ENCODE results near the gene MYO1E.

MYO1E gene

GRCh38 chr15:59268168-59268851 lies 104.4 kb downstream of the MYO1E start:
- H3K36me3 ChIP-seq (ENCODE audit: insufficient read depth, low read length), result peaks cover 9% of the 10 kb centered on the region
- no peaks in the 10 kb centered on the region for H3K9me3 ChIP-seq (replicated peaks; ENCODE audit: low read length)
- H3K27me3 ChIP-seq (ENCODE audit: control insufficient read depth, insufficient read depth, low read length), result no peaks in the 10 kb centered on the region
- no peak overlapping the region for H3K4me3 ChIP-seq (ENCODE audit: low read length)
- H3K4me2 ChIP-seq (ENCODE audit: low read length), result peak overlapping the region; percentile 19
- H3K4me1 ChIP-seq (ENCODE audit: control insufficient read depth, insufficient read depth, low read length), result peaks cover 10% of the 10 kb centered on the region
- no peak overlapping the region for H3K9ac ChIP-seq (ENCODE audit: low read depth, low read length)

GRCh38 chr15:59266028-59266427 lies 106.6 kb downstream of the MYO1E start:
- Histone ChIP-seq H3K9me3 (replicated peaks; ENCODE audit: low read length) (no peaks in the 10 kb centered on the region), H3K4me1 (ENCODE audit: control insufficient read depth, insufficient read depth, low read length) (peaks cover 10% of the 10 kb centered on the region), H3K36me3 (ENCODE audit: insufficient read depth, low read length) (peaks cover 4% of the 10 kb centered on the region), H3K4me2 (ENCODE audit: low read length) (no peak overlapping the region), H3K4me3 (ENCODE audit: low read length) (no peak overlapping the region), H3K9ac (ENCODE audit: low read depth, low read length) (no peak overlapping the region), H3K27me3 (ENCODE audit: control insufficient read depth, insufficient read depth, low read length) (no peaks in the 10 kb centered on the region)

- H3K36me3 ChIP-seq (ENCODE audit: insufficient read depth, low read length), result peaks cover 18% of the 10 kb centered on the region
- no peak overlapping the region for H3K4me2 ChIP-seq (ENCODE audit: low read length)
- H3K9ac ChIP-seq (ENCODE audit: low read depth, low read length), result no peak overlapping the region
- no peaks in the 10 kb centered on the region for H3K4me1 ChIP-seq (ENCODE audit: control insufficient read depth, insufficient read depth, low read length)
- no peaks in the 10 kb centered on the region for H3K27me3 ChIP-seq (ENCODE audit: control insufficient read depth, insufficient read depth, low read length)
- no peaks in the 10 kb centered on the region for H3K9me3 ChIP-seq (replicated peaks; ENCODE audit: low read length)
- H3K4me3 ChIP-seq (ENCODE audit: low read length), result no peak overlapping the region
Measured at GRCh38 chr15:59262316-59262715, 110.4 kb downstream of the MYO1E start.

GRCh38 chr15:59260090-59260489 lies 112.6 kb downstream of the MYO1E start:
- Histone ChIP-seq H3K4me1 (ENCODE audit: control insufficient read depth, insufficient read depth, low read length) (no peaks in the 10 kb centered on the region), H3K4me3 (ENCODE audit: low read length) (no peak overlapping the region), H3K4me2 (ENCODE audit: low read length) (no peak overlapping the region), H3K36me3 (ENCODE audit: insufficient read depth, low read length) (peaks cover 30% of the 10 kb centered on the region), H3K27me3 (ENCODE audit: control insufficient read depth, insufficient read depth, low read length) (no peaks in the 10 kb centered on the region), H3K9me3 (replicated peaks; ENCODE audit: low read length) (no peaks in the 10 kb centered on the region), H3K9ac (ENCODE audit: low read depth, low read length) (no peak overlapping the region)

GRCh38 chr15:59259137-59259943 lies 113.3 kb downstream of the MYO1E start:
- Histone ChIP-seq H3K9me3 (replicated peaks; ENCODE audit: low read length) (no peaks in the 10 kb centered on the region), H3K4me1 (ENCODE audit: control insufficient read depth, insufficient read depth, low read length) (no peaks in the 10 kb centered on the region), H3K36me3 (ENCODE audit: insufficient read depth, low read length) (peaks cover 37% of the 10 kb centered on the region), H3K4me3 (ENCODE audit: low read length) (no peak overlapping the region), H3K9ac (ENCODE audit: low read depth, low read length) (no peak overlapping the region), H3K4me2 (ENCODE audit: low read length) (no peak overlapping the region), H3K27me3 (ENCODE audit: control insufficient read depth, insufficient read depth, low read length) (no peaks in the 10 kb centered on the region)

- H3K9me3 ChIP-seq (replicated peaks; ENCODE audit: low read length), result no peaks in the 10 kb centered on the region
- H3K36me3 ChIP-seq (ENCODE audit: insufficient read depth, low read length), result peaks cover 35% of the 10 kb centered on the region
- H3K4me2 ChIP-seq (ENCODE audit: low read length), result no peak overlapping the region
- H3K4me3 ChIP-seq (ENCODE audit: low read length), result no peak overlapping the region
- H3K9ac ChIP-seq (ENCODE audit: low read depth, low read length), result no peak overlapping the region
- H3K27me3 ChIP-seq (ENCODE audit: control insufficient read depth, insufficient read depth, low read length), result no peaks in the 10 kb centered on the region
- H3K4me1 ChIP-seq (ENCODE audit: control insufficient read depth, insufficient read depth, low read length), result no peaks in the 10 kb centered on the region
Measured at GRCh38 chr15:59258317-59258716, 114.4 kb downstream of the MYO1E start.

GRCh38 chr15:59257140-59257539 lies 115.5 kb downstream of the MYO1E start:
- Histone ChIP-seq H3K4me1 (ENCODE audit: control insufficient read depth, insufficient read depth, low read length) (no peaks in the 10 kb centered on the region), H3K9me3 (replicated peaks; ENCODE audit: low read length) (no peaks in the 10 kb centered on the region), H3K4me3 (ENCODE audit: low read length) (no peak overlapping the region), H3K27me3 (ENCODE audit: control insufficient read depth, insufficient read depth, low read length) (no peaks in the 10 kb centered on the region), H3K36me3 (ENCODE audit: insufficient read depth, low read length) (peaks cover 35% of the 10 kb centered on the region), H3K4me2 (ENCODE audit: low read length) (no peak overlapping the region), H3K9ac (ENCODE audit: low read depth, low read length) (no peak overlapping the region)

- Histone ChIP-seq H3K4me2 (ENCODE audit: low read length) (no peak overlapping the region), H3K4me1 (ENCODE audit: control insufficient read depth, insufficient read depth, low read length) (no peaks in the 10 kb centered on the region), H3K9me3 (replicated peaks; ENCODE audit: low read length) (no peaks in the 10 kb centered on the region), H3K36me3 (ENCODE audit: insufficient read depth, low read length) (peaks cover 35% of the 10 kb centered on the region), H3K27me3 (ENCODE audit: control insufficient read depth, insufficient read depth, low read length) (no peaks in the 10 kb centered on the region), H3K9ac (ENCODE audit: low read depth, low read length) (no peak overlapping the region), H3K4me3 (ENCODE audit: low read length) (no peak overlapping the region)
Measured at GRCh38 chr15:59256482-59256881, 116.2 kb downstream of the MYO1E start.

GRCh38 chr15:59255680-59256336 lies 116.9 kb downstream of the MYO1E start:
- Histone ChIP-seq H3K27me3 (ENCODE audit: control insufficient read depth, insufficient read depth, low read length) (no peaks in the 10 kb centered on the region), H3K4me3 (ENCODE audit: low read length) (no peak overlapping the region), H3K9ac (ENCODE audit: low read depth, low read length) (no peak overlapping the region), H3K36me3 (ENCODE audit: insufficient read depth, low read length) (peaks cover 35% of the 10 kb centered on the region), H3K9me3 (replicated peaks; ENCODE audit: low read length) (no peaks in the 10 kb centered on the region), H3K4me2 (ENCODE audit: low read length) (no peak overlapping the region), H3K4me1 (ENCODE audit: control insufficient read depth, insufficient read depth, low read length) (no peaks in the 10 kb centered on the region)

GRCh38 chr15:59252137-59252536 lies 120.5 kb downstream of the MYO1E start:
- Histone ChIP-seq H3K4me2 (ENCODE audit: low read length) (no peak overlapping the region), H3K9me3 (replicated peaks; ENCODE audit: low read length) (no peaks in the 10 kb centered on the region), H3K4me3 (ENCODE audit: low read length) (no peak overlapping the region), H3K36me3 (ENCODE audit: insufficient read depth, low read length) (peaks cover 24% of the 10 kb centered on the region), H3K9ac (ENCODE audit: low read depth, low read length) (no peak overlapping the region), H3K4me1 (ENCODE audit: control insufficient read depth, insufficient read depth, low read length) (no peaks in the 10 kb centered on the region), H3K27me3 (ENCODE audit: control insufficient read depth, insufficient read depth, low read length) (no peaks in the 10 kb centered on the region)

- Histone ChIP-seq H3K4me1 (ENCODE audit: control insufficient read depth, insufficient read depth, low read length) (no peaks in the 10 kb centered on the region), H3K4me2 (ENCODE audit: low read length) (no peak overlapping the region), H3K4me3 (ENCODE audit: low read length) (no peak overlapping the region), H3K36me3 (ENCODE audit: insufficient read depth, low read length) (peaks cover 20% of the 10 kb centered on the region), H3K9me3 (replicated peaks; ENCODE audit: low read length) (no peaks in the 10 kb centered on the region), H3K9ac (ENCODE audit: low read depth, low read length) (no peak overlapping the region), H3K27me3 (ENCODE audit: control insufficient read depth, insufficient read depth, low read length) (no peaks in the 10 kb centered on the region)
Measured at GRCh38 chr15:59251001-59251845, 121.4 kb downstream of the MYO1E start.

All from skeletal muscle satellite cell (primary cell).